GM19452 (cell line): ENCODE data around the gene PSMD11.
A peak's percentile ranks its signal among the peaks of the same experiment; 100 is the strongest.
"Not testable (repeated sequence)": the region's sequence is repeated elsewhere in the genome, so short reads cannot be mapped to it uniquely, and the experiment has no call there.

Source experiments
- ATAC-seq: cut with Tn5 transposase; IDR thresholded peaks from one replicate; pipeline ENCODE4 v1.9.1; 2021; ENCODE audit not compliant: unreplicated experiment

The PSMD11 gene

DNA sequence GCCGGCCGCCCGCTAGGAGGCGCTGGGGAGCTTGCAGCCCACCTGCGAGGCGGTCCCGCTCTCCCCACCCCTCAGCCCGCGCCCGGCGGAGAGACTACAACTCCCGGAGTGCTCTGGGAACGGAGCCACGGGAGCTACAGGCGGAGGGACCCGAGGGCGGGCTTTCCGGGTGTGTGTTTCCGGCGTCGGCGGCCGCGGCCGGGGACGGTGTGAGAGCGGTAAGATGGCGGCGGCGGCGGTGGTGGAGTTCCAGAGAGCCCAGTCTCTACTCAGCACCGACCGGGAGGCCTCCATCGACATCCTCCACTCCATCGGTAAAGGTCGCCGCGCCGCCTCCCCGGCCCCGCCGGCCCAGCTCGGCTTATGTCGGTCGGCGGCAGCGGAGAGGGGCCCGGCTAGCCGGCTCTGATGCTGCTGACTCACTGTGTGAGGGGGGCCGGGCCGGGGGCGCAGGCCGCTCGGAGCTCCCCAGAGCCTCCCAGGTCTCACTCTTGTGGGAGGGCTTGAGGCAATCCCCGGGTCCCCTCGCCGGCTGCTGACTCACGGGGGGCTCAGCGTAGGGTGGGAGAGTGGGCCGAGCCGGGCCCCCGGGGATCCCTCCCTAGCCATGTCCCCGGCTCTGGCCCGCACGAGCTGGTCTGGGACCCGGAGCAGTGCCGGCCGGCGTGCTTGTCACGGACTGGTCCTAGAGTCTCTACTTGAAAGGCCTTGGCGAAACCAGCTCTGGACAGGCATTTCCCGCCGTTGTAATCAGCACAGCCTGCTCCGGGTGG, at the start of gene PSMD11:
Gene PSMD11 (plus strand): TSS at position 210 of the 773 bp plus-strand sequence. CDS start 14 bp downstream, at position 224.
- peak; percentile 97 for ATAC-seq

DNA sequence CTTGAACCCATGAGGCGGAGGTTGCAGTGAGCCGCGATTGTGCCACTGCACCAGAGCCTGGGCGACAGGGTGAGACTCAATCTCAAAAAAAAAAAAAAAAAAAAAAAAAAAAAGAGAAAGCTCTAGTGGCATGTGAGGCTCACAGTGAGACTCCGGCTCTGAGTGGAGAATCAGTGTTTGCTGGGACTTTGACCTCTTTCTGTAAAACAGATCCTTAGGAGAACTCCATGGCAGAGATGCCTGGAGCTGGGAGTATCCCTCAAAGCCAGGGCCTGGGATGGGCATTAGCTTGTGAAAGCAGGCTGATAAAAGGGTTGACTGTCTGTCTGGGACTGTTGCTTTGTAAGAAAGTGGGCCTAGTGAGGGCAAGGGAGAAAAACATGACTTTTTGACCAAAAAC, 48.0 kb upstream of the PSMD11 start:
- ATAC-seq, result no peak

DNA sequence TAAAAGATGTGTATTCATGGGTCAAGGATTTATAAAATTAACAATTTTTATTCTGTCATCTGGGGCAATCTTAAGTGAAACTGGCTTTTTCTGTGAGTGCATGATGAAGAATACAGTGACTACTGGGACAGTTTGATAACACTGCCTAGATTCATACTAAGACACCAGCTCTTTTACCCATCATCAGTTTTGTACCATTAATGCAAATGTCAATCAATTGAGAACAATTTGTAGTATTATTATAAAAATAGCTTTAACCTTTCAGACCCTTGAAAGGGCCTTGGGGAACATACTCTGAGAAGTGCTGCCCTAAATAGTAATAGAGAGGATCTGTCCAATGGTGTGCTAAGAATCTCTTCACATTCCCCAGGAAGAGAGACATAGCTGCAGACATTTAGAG, 45.4 kb upstream of the PSMD11 start:
- no peak for ATAC-seq

DNA sequence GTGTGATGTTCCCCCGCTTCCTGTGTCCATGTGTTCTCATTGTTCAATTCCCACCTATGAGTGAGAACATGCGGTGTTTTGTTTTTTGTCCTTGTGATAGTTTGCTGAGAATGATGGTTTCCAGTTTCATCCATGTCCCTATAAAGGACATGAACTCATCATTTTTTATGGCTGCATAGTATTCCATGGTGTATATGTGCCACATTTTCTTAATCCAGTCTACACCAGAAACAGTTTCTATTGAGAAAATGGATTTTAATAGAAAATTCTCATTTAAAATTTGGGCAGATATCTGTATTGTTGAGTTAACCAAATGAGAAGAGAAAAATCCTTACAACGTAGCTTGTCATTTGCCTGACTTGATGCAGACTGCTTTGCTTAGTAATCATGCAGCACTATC, 34.2 kb upstream of the PSMD11 start:
- not testable (repeated sequence) for ATAC-seq

DNA sequence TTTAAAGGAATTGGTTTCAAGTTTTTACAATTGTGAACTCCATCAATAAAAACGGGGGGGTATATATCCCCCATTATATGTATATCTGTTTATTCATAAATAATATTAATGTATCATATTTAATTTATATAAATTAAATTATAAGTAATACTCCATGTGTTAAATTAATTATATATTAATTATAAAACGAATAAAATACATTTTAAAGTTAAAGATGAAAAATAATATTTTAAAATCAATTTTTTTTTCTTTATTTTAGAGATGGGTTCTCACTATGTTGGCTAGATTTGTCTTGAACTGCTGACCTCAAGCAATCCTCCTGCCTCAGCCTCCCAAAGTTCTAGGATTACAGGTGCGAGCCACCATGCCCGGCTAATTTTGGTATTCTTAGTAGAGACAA, 17.4 kb upstream of the PSMD11 start:
- no peak for ATAC-seq

DNA sequence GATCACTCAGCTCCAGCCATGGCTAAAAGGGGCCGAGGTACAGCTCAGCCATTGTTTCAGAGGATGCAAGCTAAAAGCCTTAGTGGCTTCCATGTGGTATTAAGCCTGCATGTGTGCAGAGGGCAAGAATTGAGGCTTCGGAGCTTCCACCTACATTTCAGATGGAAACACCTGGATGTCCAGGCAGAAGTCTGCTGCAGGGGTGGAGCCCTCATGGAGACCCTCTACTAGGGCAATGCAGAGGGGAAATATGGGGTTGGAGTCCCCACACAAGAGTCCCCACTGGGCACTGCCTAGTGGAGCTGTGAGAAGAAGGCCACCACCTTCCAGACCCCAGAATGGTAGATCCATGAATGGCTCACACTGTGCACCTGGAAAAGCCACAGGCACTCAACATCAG, 14.7 kb upstream of the PSMD11 start:
- ATAC-seq, result no peak

DNA sequence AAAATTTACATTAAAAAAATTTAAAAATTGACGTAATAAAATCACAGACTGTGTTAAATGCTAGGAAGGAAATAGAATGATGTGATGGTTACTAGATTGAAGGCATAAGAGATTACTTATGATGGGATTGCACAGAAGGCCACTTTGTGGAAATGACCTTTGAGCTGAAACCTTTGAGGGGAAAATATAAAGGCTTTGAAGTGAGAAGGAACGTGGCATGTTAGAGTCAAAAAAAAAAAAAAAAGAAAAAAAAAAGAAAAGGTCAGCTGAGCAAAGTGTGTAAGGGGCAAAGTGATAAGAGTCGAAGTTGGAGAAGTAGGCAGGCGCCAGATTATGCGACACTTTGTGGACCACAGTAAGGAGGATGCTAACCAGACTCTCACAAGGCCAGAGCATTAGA, 3.6 kb upstream of the PSMD11 start:
- no peak for ATAC-seq

DNA sequence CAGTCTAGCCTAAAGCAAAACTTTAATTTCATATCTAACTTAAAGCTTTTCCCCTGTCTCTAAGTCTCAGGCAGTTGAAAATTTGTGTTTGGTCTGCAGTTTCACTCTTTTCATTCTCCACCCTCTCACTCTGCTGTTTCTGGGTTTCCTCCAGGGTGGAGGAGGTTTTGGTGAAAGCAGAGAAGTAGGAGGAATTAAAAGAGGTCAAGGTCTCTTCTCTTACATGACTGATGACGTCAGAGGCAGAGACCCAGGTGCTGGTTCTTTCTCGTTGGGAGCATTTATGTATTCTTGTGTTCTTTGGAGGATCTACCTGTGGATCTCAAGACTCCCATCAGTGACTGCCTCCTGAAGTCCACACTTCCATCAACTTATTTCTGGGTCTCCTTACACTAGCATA, 2.4 kb upstream of the PSMD11 start:
- ATAC-seq, result no peak

DNA sequence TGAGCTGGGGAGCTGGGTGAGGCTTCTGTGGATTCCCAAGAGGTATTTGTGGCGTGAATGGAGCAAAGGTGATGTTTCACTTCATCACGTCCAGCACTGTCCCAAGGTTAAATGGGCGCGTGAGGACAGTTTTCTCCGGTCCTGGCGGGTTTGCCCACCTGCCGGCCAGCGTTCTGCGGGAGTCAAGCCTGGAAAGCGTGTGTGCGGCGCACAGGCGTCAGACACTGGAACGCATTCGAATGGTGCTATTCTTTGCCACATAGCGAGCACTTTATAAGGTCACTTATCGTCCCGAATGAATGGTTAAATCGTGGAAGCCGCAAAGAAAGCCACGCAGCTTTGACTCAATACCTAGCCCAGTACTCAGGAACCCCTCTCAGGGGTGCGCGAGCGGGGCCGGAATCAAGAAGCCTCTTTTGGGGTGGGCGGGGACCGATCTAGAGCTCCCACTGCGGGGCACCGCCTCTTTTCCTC, 446 bp upstream of the PSMD11 start:
- ATAC-seq, result no peak

DNA sequence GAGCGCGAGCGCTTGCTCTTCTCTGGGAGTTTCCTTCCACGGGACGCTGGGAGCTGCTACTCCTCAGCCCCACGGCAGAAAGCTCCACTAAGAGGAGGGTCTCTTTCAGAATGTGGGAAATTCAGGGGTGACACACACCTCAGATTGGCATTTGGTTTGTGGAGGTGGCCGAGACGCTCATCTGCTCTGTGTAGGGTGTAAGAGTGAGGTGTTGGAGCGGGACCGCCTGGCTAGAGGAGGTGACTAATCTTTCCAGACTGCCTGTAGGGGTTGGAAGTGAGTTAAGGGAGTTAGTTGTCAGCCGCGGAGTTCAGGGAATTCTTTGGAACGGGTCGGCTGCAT, 735 bp downstream of the PSMD11 start:
- ATAC-seq, result peak; percentile 6

DNA sequence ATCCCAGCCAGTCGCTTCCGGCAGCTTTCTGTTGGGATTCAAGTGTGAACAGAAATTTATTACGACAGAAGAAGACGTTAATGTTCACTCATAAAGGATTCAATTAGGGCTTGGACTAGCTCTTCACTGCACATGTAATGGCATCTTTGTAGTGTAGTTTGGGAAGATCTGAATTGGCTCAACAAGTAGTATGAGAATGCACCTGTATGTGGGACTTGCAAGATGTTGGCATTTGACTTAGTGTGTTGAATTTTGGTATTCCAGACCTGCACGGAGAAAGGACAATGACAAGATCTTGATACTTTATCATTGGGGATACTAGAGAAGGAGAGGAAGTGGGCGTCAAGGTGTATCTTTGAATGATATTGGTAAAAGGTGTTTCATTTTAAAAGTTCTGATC, 1.2 kb downstream of the PSMD11 start:
- ATAC-seq, result no peak

DNA sequence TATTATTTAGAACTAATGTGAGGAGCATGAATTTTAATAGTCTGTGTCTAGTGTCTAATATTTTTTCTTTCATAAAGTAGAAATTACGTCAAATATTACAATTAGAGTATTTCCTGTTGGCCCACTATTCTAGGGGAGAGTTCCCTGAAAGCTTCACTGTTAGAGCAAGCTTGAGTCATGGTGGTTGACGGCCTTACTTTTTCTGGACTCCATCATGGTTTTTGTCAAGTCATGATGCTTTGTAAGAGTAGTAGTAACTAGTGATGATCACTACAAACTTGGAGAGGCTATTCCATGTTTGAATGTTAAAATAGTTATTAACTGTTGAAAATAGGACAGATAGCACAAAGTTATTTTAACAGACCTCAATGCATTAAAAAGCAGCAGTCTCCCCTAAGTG, 1.7 kb downstream of the PSMD11 start:
- no peak for ATAC-seq

DNA sequence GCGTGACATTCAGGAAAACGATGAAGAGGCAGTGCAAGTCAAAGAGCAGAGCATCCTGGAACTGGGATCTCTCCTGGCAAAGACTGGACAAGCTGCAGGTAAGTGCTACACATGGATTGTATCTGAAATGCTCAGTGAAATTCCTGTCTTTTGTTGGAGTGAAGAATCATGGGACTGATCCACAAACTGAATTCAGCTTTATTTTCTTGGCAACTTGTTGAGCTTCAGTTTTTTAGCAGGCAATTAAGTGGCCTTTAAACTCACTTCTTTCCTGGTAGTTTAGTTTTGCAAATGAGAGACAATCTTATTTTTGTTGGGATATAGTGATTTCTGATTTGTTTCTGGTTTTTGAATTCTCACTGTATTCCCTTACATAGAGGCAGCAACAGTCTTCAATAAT, 2.6 kb downstream of the PSMD11 start:
- ATAC-seq, result no peak

DNA sequence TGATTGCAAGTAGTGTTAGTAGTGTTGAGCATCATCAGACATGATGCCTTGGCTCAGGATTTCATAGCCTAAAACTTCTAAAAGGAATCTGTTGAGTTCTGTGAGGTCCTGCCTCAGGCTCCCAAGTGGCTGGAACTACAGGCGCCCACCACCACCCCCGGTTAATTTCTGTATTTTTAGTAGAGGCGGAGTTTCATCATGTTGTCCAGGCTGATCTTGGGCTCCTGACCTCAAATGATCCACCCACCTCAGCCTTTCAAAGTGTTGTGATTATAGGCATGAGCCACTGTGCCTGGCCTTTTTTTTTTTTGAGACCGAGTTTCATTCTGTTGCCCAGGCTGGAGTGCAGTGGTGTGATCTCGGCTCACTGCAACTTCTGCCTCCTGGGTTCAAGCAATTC, 5.7 kb downstream of the PSMD11 start:
- ATAC-seq, result no peak

DNA sequence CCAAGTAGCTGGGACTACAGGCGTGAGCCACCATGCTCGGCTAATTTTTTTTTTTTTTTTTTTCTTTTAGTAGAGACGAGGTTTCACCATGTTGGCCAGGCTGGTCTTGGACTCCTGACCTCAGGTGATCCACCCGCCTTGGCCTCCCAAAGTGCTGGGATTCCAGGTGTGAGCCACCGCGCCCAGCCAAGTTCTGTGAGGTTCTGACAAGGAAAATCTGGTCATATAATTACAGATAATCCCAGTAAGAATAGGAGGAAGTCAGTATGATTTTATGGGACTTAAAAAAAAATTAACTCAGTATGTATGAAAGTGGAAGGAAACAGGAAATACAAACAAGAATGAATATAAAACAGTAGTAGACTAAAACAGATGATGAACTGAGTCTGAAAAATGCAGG, 6.1 kb downstream of the PSMD11 start:
- ATAC-seq, result not testable (repeated sequence)

DNA sequence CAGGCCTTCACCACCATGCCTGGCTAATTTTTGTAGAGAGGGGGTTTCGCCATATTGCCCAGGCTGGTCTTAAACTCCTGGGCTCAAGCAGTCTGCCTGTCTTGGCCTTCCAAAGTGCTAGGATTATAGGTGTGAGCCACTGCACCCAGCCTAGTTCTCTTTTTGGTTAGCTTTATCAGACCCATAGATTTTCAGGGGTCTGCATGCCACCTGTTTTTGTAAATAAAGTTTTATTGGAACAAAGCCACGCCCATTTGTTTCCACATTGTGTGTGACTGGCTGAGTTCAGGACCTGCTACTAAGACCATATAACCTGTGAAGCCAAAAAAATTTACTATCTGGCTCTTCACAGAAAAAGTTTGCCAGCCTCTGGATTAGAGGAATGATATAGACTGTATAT, 7.6 kb downstream of the PSMD11 start:
- no peak for ATAC-seq

DNA sequence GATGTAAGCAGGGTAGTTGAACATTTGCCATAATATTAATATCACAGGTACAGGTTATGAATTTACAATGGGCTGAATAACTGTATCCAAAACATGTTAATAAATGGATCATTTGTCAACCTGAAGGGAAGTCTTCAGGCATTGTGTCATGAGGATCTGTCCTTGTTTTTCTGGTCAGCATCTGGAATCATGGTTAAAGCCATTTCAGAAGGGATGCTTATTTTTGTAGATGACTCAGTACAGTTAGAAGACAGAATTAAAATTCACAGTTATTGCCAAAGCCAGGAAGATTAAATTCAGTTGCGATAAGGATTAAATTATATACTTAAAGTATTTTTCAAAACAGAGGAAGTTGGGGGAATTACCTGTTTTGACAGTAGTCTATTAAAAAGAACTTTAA, 8.0 kb downstream of the PSMD11 start:
- no peak for ATAC-seq

DNA sequence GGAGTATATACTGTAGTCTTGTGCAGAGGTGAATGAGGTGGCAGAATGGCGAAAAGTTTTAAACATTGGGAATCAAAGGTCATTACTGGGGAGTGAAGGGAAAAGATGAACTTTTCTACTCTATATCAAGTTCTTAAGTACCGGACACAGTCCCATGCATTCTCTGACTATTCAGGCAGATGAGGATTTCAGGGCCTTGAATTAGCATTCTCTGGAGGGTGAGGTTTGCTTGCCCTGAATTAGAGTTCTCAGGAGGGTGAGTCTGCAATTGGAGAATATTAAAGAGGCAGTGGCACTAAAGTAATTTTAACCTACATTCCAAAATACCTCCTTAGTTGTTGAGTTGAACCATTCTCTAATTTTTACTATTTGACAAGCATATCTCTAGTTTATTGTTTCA, 9.1 kb downstream of the PSMD11 start:
- no peak for ATAC-seq

DNA sequence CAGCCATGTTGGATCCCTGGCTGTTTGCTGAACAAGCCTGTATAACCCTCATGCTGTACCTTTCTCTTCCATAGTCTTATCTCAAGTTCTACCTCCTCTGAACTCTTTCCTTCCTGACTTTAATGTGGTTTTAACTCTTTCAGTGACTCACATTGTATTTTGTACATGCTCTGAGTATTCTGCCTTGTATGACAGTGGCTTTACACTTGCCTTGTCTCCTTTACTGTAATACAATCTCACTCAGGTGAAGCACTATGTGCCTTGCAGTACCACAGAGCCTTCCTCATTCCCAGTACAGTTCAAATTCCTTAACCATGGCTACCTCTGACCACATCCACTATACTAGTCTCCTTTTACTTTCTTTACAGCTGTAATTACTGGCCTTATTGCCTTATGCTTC, 14.1 kb downstream of the PSMD11 start:
- ATAC-seq, result no peak

DNA sequence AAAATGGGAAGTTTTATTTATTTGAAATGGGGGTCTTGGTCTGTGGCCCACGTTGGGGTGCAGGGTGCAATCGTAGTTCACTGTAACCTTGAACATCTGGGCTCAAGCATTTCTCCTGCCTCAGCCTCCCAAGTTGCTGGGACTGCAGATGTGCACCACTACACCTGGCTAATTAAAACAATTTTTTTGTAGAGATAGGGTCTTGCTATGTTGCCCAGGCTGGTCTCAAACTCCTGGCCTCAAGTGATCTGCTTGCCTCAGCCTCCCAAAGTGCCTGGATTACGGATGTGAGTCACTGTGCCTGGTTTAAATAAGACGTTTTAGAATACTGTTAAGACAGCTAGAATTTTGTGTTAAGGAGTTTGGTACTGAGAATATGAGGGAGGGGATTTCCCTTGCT, 15.7 kb downstream of the PSMD11 start:
- no peak for ATAC-seq

DNA sequence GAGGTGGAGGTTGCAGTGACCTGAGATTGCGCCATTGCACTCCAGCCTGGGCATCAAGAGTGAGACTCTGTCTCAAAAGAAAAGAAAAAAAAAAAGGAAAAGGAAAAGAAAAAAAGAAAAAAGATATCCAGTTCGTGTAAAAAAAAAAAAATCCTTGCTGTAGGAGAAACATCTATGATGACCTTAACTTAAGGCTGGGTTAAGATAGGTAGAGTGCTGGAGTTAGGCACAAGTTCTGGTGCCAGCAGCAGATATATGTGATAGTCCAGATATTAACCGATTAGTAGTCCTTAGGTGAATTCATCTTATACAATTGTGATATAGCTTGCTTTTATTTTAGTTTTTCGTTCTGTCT, 17.2 kb downstream of the PSMD11 start:
- ATAC-seq, result no peak

DNA sequence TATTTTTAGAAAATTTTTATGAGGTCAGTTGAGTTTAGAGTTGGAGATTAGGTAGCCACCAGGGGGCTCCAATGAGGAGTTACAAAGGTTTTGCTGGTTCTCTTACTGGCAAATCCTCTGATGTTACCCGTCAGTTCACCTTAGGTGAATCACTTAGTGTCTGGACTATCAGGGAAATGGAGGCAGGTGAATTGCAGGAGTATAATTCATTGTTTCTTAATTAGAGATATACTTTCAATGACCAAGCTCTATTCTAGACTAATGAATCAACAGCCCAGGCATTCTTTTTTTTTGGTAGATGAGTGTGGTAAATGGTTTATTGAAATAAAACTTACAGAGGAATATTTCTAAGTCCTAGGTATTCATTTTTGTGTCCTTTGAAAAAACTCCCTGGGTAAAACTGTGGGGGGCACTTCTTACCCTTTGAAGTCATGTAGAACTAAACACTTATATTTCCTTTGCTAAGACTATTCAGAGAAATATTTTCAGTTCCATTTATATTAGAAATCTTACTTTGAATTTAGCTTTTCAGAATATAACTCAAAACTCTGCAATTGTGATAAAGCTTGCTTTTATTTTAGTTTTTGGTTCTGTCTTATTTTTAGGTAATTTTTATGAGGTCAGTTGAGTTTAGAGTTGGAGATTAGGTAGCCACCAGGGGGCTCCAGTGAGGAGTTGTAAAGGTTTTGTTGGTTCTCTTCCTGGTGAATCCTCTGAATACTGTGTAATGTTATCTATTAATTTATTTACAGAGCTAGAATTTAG, 17.7 kb downstream of the PSMD11 start:
- ATAC-seq, result no peak

DNA sequence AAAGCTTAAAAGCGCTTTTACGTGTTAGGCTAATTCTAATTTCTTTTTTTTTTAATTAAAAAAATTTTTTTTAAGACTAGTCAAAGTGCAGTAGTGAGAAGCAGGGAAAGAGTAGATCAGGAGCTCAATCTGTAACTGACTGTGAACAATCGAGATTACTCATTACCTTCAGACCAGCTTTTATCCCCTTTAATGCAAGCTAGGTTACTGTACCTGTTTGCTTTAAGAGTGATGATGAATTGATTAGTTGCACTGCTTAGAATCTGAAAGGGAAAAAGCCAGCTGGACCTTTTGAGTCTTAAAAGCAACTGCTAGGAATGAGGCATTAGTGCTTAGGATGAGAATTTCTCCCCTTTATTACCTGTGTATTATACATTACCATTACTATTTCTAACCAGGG, 19.0 kb downstream of the PSMD11 start:
- no peak for ATAC-seq
